Activated naive CD8-positive, alpha-beta T cell (primary cell): ENCODE data around the gene CNTNAP5.

Experiments
- H3K27ac Mint-ChIP-seq: one replicate; pipeline ENCODE4 v1.8.0; 2021; ENCODE audit warnings: mixed read lengths
- H3K27me3 Mint-ChIP-seq: one replicate; pipeline ENCODE4 v1.8.0; 2021; ENCODE audit warnings: mixed read lengths
- H3K36me3 Mint-ChIP-seq: one replicate; pipeline ENCODE4 v1.8.0; 2021; ENCODE audit warnings: mixed read lengths
- H3K4me1 Mint-ChIP-seq: one replicate; pipeline ENCODE4 v1.8.0; 2021; ENCODE audit warnings: low read depth, mixed read lengths
- H3K4me3 Mint-ChIP-seq: one replicate; pipeline ENCODE4 v1.8.0; 2021; ENCODE audit warnings: mild to moderate bottlenecking, mixed read lengths
- H3K9me3 Mint-ChIP-seq: one replicate; pipeline ENCODE4 v1.8.0; 2021; ENCODE audit warnings: low read depth, mixed read lengths

CNTNAP5 gene

DNA sequence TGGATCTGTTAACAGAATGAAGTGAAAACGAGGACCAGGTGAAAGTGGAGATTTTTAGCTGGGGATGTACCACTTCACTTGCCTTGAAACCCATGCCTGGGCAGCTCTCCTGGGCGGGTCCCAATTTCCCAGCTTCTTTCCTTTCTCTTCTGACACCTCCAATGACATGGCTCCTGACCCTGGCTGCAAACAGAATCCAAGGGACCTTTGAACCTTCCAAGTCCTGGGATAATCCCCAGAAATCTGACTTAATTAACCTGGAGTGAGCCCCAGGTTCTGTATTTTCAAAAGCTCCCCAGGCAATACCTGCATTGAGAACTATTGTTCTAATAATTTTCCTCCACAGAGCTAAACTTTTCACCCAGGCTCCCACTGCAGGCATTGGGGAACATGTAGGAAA is 495.9 kb downstream of the CNTNAP5 start:
- Mint-ChIP-seq H3K36me3 (no peaks in the 10 kb centered on the region), H3K27me3 (no peaks in the 10 kb centered on the region), H3K9me3 (peaks cover 9% of the 10 kb centered on the region), H3K4me1 (no peaks in the 10 kb centered on the region), H3K4me3 (no peak overlapping the region), H3K27ac (no peak overlapping the region)

DNA sequence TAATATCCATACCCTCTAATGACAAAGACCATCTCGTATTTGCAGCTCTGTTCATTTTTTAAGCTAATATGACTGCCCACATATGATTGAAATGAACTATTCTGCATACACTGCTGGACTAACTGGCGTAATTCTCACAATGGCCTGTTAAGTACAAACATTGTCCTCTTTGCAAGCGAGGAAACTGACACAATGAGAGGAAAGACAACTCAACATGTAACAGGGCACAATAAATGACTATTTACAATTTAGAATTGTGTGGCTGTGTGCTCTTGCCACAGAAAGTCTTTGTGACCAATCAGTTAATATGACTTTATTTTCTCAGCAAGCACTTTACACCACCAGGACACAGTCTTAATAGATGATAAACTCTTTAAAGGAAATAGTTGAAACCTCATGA is 498.0 kb downstream of the CNTNAP5 start:
- H3K9me3 Mint-ChIP-seq, result no peaks in the 10 kb centered on the region
- H3K4me3 Mint-ChIP-seq, result no peak overlapping the region
- no peaks in the 10 kb centered on the region for H3K36me3 Mint-ChIP-seq
- H3K4me1 Mint-ChIP-seq, result no peaks in the 10 kb centered on the region
- no peaks in the 10 kb centered on the region for H3K27me3 Mint-ChIP-seq
- no peak overlapping the region for H3K27ac Mint-ChIP-seq

- Mint-ChIP-seq H3K36me3 (no peaks in the 10 kb centered on the region), H3K4me3 (no peak overlapping the region), H3K27me3 (no peaks in the 10 kb centered on the region), H3K27ac (no peak overlapping the region), H3K9me3 (peaks cover 3% of the 10 kb centered on the region), H3K4me1 (no peaks in the 10 kb centered on the region)
Measured at GRCh38 chr2:124524155-124524915, 499.2 kb downstream of the CNTNAP5 start.

DNA sequence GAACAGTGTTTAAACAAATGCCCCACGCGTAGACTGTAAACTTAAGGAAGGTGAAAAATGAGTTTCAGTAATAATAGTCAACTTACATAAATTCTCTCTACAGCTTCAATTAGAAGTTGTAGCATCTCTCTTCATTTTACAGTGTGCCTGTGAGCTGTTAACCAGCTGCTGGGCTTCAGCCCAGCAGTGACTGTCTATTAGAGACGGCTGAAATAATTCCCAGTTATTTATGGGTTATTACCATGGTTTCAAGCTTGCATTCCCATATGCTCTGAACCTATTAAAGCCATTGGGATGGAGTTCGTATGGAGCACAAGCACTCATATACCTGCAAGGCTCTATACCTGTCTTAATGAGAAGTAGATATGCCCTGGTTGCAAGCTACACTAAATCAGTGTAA is 501.1 kb downstream of the CNTNAP5 start:
- Mint-ChIP-seq H3K36me3 (no peaks in the 10 kb centered on the region), H3K27ac (no peak overlapping the region), H3K4me3 (no peak overlapping the region), H3K9me3 (peaks cover 3% of the 10 kb centered on the region), H3K4me1 (no peaks in the 10 kb centered on the region), H3K27me3 (no peaks in the 10 kb centered on the region)

DNA sequence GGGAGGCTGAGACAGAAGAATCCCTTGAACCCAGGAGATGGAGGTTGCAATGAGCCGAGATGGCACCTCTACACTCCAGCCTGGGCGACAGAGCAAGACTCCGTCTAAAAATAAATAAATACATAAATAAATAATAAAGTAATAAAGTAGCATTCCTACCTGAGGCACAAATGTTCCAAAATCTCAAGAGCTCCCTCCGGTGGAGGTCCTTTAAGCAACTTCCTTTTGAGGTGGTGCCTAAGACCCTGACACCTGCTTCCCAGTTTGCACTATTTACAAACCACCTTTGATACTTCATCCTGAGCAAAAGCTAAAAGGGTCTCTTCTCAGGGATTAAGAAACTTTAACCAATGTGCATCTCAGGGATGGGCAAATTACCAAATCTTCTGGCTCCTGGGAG is 505.1 kb downstream of the CNTNAP5 start:
- Mint-ChIP-seq H3K4me3 (no peak overlapping the region), H3K4me1 (no peaks in the 10 kb centered on the region), H3K9me3 (peaks cover 6% of the 10 kb centered on the region), H3K27me3 (no peaks in the 10 kb centered on the region), H3K27ac (no peak overlapping the region), H3K36me3 (no peaks in the 10 kb centered on the region)

- Mint-ChIP-seq H3K27ac (no peak overlapping the region), H3K36me3 (no peaks in the 10 kb centered on the region), H3K4me3 (no peak overlapping the region), H3K27me3 (no peaks in the 10 kb centered on the region), H3K9me3 (peaks cover 6% of the 10 kb centered on the region), H3K4me1 (no peaks in the 10 kb centered on the region)
Measured at GRCh38 chr2:124533226-124533954, 508.3 kb downstream of the CNTNAP5 start.

GRCh38 chr2:124534028-124534427 is 508.9 kb downstream of the CNTNAP5 start:
- H3K27me3 Mint-ChIP-seq, result no peaks in the 10 kb centered on the region
- H3K4me3 Mint-ChIP-seq, result no peak overlapping the region
- no peaks in the 10 kb centered on the region for H3K36me3 Mint-ChIP-seq
- H3K27ac Mint-ChIP-seq, result no peak overlapping the region
- no peaks in the 10 kb centered on the region for H3K4me1 Mint-ChIP-seq
- H3K9me3 Mint-ChIP-seq, result peaks cover 3% of the 10 kb centered on the region

DNA sequence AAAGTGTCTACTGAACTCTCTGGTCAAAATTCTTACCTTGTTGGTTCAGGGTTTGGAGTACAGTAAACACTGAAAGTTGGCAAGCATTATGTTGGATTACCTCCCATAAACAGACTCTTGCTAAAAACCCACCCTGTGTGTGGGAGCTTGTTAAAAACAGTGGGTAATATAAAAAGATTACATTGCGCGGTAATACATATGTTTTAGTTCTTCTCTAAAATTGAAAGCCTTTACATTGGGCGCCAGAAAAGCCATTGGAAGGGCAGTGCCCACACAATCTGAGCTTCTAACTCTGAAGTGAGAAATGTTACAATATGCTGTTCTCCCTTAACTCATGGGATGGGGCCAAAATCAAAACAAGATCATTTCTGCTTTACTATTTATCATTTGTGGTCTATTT is 510.7 kb downstream of the CNTNAP5 start:
- Mint-ChIP-seq H3K9me3 (peaks cover 3% of the 10 kb centered on the region), H3K36me3 (no peaks in the 10 kb centered on the region), H3K27me3 (no peaks in the 10 kb centered on the region), H3K4me1 (no peaks in the 10 kb centered on the region), H3K4me3 (no peak overlapping the region), H3K27ac (no peak overlapping the region)

- H3K27me3 Mint-ChIP-seq, result no peaks in the 10 kb centered on the region
- H3K27ac Mint-ChIP-seq, result no peak overlapping the region
Measured at GRCh38 chr2:124536591-124536990, 511.5 kb downstream of the CNTNAP5 start.

DNA sequence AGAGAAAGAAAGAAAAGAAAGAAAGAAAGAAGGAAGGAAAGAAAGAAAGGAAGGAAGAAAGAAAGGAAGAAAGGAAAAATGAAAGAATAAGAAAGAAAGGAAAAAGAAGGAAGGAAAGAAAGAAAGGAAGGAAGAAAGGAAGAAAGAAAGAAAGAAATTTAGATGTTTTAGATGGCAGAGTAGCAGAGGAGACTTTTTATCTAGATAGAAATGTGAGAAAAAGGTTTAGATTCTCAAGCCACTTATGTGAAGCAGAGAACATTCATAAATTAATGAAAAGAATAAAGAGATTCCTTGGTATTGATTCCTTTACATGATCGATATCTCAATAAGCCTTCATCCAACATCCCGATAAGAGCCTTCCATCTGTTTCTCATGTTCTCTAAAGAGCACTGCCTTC is 513.5 kb downstream of the CNTNAP5 start:
- no peaks in the 10 kb centered on the region for H3K4me1 Mint-ChIP-seq
- no peaks in the 10 kb centered on the region for H3K27me3 Mint-ChIP-seq
- no peak overlapping the region for H3K4me3 Mint-ChIP-seq
- H3K9me3 Mint-ChIP-seq, result peaks cover 2% of the 10 kb centered on the region
- H3K27ac Mint-ChIP-seq, result no peak overlapping the region
- no peaks in the 10 kb centered on the region for H3K36me3 Mint-ChIP-seq

More at GRCh38 chr2:124536591-124536990, 511.5 kb downstream of the CNTNAP5 start:
- H3K36me3 Mint-ChIP-seq, result no peaks in the 10 kb centered on the region
- H3K4me3 Mint-ChIP-seq, result no peak overlapping the region
- H3K9me3 Mint-ChIP-seq, result peaks cover 3% of the 10 kb centered on the region
- H3K4me1 Mint-ChIP-seq, result no peaks in the 10 kb centered on the region

DNA sequence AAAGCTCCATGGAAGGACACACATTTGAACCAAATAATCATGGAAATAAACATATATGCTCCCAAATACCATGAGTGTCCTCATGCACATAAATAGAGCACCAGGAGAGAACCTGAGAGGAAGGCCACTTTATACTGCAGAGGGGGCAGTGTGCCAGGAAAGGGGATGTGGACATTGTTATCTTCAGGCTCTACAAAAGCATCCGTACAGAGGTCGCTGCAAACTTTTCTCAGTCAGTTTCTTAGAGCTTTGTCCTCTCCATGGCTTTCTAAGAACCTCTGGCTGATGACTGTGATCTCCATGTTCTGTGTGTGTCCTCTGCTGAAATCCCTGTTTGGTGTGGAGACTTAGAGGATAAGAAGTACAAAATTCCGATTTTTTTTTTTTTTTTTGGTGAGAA is 515.7 kb downstream of the CNTNAP5 start:
- Mint-ChIP-seq H3K4me3 (no peak overlapping the region), H3K36me3 (no peaks in the 10 kb centered on the region), H3K9me3 (no peaks in the 10 kb centered on the region), H3K27me3 (no peaks in the 10 kb centered on the region), H3K4me1 (no peaks in the 10 kb centered on the region), H3K27ac (no peak overlapping the region)

- Mint-ChIP-seq H3K4me1 (no peaks in the 10 kb centered on the region), H3K4me3 (no peak overlapping the region), H3K27ac (no peak overlapping the region)
Measured at GRCh38 chr2:124542932-124543640, 518.0 kb downstream of the CNTNAP5 start.

DNA sequence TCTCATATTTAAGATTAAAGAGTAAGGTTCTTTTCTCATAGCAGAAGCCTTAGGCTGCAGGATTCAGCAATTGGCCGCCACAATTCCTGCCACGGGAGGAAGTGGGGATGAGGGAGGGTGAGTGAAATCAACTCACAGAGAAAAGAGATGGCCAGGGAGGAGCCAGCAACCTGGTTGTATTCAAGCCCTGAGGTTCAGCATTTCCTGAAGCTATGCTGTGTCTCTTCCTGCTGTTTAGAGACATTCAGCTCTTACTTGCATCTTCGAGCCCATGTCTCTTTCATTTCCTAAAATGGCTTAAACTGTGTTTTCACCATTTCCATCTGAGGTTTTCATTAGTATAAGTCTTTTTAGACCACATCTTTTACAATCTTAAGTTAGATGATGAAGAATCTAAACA is 522.6 kb downstream of the CNTNAP5 start:
- H3K9me3 Mint-ChIP-seq, result no peaks in the 10 kb centered on the region
- H3K27ac Mint-ChIP-seq, result no peak overlapping the region
- H3K36me3 Mint-ChIP-seq, result no peaks in the 10 kb centered on the region
- H3K4me3 Mint-ChIP-seq, result no peak overlapping the region
- H3K4me1 Mint-ChIP-seq, result no peaks in the 10 kb centered on the region
- H3K27me3 Mint-ChIP-seq, result no peaks in the 10 kb centered on the region

More at GRCh38 chr2:124542932-124543640, 518.0 kb downstream of the CNTNAP5 start:
- no peaks in the 10 kb centered on the region for H3K36me3 Mint-ChIP-seq
- H3K27me3 Mint-ChIP-seq, result no peaks in the 10 kb centered on the region
- no peaks in the 10 kb centered on the region for H3K9me3 Mint-ChIP-seq

- no peaks in the 10 kb centered on the region for H3K27me3 Mint-ChIP-seq
Measured at GRCh38 chr2:124558277-124558905, 533.3 kb downstream of the CNTNAP5 start.

GRCh38 chr2:124559236-124559635 is 534.1 kb downstream of the CNTNAP5 start:
- Mint-ChIP-seq H3K27ac (no peak overlapping the region), H3K4me3 (no peak overlapping the region), H3K4me1 (no peaks in the 10 kb centered on the region), H3K27me3 (no peaks in the 10 kb centered on the region), H3K9me3 (no peaks in the 10 kb centered on the region), H3K36me3 (no peaks in the 10 kb centered on the region)

More at GRCh38 chr2:124558277-124558905, 533.3 kb downstream of the CNTNAP5 start:
- Mint-ChIP-seq H3K4me3 (no peak overlapping the region), H3K27ac (no peak overlapping the region), H3K4me1 (no peaks in the 10 kb centered on the region), H3K36me3 (no peaks in the 10 kb centered on the region), H3K9me3 (no peaks in the 10 kb centered on the region)
